Mammary epithelial cell (primary cell): Measurements from ENCODE around the gene OSBPL2.

ENCODE experiments used
- CTCF ChIP-seq, 2 donors: IDR thresholded peaks in 1 of 2; conservative IDR thresholded peaks in 1 of 2; 2 replicates each; pipeline ENCODE4 v1.5.1; 2011 to 2012; ENCODE audit warnings: inconsistent platforms in 2 of 2, low read length in 2 of 2, mild to moderate bottlenecking in 2 of 2, control low read depth in 1 of 2, low read depth in 1 of 2; ENCODE audit not compliant: insufficient read depth in 1 of 2; ENCODE audit errors: extremely low read depth in 1 of 2
- EZH2 ChIP-seq: IDR thresholded peaks from 2 replicates; pipeline ENCODE4 v1.6.1; 2012; ENCODE audit warnings: low read length, inconsistent platforms, borderline replicate concordance

GRCh38 chr20:62314339-62314638 is 76.0 kb downstream of the OSBPL2 start:
- TF ChIP-seq CTCF (conservative IDR thresholded peaks at IDR 0.05 in 1 of 2, IDR thresholded peaks at IDR 0.05 in 1 of 2; ENCODE audit: extremely low read depth in 1 of 2, insufficient read depth in 1 of 2, low read depth in 1 of 2, low read length in 2 of 2) (no peak), EZH2 (no peak)
